Measurements from ENCODE around the gene AUTS2. TPM values are rescaled to one million over a fixed set of nuclear protein-coding genes. Genes with fewer than 3 reads are reported as not detected.

Gene AUTS2
- total and polyA plus RNA-seq, 2 of the 8 experiments (the other 6 are each of a cell fraction or from before 2014, with no cell fraction given): 25.9 to 101 TPM

GRCh38 chr7:70512144-70512543 is 913.9 kb downstream of the AUTS2 start (continued):
- TF ChIP-seq KDM4A (IDR thresholded peaks at IDR 0.05; ENCODE audit: low read depth, low read length, severe bottlenecking): no peak
- no peak for TF ChIP-seq TAF1 (IDR thresholded peaks at IDR 0.05; ENCODE audit: low read depth, low read length)
- no peak for TF ChIP-seq SIRT6 (IDR thresholded peaks at IDR 0.05; ENCODE audit: low read length)
- TF ChIP-seq BCL11A (IDR thresholded peaks at IDR 0.05; ENCODE audit: low read depth in 2 of 2, low read length in 2 of 2): no peak
- TF ChIP-seq SIX5 (IDR thresholded peaks at IDR 0.05; ENCODE audit: low read depth, low read length): no peak
- no peak for TF ChIP-seq CEBPB (IDR thresholded peaks at IDR 0.05; ENCODE audit: low read depth, low read length)
